ENCODE data around the gene ALK.

The ALK gene

DNA sequence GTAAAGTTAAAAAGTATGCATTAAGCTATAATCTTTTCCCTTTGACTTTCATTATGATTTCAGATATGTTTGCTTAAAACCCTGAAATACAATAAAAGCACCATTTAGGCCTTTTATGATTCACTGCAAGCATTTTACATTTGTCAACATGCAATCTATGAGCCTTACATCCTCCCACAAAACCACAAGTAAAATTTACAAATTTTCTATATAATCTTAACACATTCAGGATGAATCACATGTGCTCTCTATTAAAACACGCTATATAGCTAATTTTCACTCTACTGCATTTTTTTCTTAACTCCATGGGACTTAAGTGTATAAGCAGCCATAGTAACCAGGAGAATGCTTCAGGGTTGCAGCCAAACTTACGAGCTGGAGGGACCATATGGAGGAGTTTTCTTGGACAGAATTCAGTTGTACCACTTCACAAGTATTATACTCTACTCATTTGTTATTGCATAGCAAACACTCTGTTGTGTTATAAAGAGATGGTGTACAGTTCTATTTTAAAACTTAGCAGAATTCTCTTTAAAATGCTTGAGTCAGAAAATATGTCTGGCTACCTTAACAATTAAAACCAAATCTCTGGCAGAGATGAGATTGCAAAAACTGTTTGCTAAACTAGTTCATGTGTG is 293.2 kb downstream of the ALK start:
- H3K27ac ChIP-seq: no peak overlapping the region
- TF ChIP-seq, protein P1, sequence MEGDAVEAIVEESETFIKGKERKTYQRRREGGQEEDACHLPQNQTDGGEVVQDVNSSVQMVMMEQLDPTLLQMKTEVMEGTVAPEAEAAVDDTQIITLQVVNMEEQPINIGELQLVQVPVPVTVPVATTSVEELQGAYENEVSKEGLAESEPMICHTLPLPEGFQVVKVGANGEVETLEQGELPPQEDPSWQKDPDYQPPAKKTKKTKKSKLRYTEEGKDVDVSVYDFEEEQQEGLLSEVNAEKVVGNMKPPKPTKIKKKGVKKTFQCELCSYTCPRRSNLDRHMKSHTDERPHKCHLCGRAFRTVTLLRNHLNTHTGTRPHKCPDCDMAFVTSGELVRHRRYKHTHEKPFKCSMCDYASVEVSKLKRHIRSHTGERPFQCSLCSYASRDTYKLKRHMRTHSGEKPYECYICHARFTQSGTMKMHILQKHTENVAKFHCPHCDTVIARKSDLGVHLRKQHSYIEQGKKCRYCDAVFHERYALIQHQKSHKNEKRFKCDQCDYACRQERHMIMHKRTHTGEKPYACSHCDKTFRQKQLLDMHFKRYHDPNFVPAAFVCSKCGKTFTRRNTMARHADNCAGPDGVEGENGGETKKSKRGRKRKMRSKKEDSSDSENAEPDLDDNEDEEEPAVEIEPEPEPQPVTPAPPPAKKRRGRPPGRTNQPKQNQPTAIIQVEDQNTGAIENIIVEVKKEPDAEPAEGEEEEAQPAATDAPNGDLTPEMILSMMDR (conservative IDR thresholded peaks at IDR 0.05): no peak

DNA sequence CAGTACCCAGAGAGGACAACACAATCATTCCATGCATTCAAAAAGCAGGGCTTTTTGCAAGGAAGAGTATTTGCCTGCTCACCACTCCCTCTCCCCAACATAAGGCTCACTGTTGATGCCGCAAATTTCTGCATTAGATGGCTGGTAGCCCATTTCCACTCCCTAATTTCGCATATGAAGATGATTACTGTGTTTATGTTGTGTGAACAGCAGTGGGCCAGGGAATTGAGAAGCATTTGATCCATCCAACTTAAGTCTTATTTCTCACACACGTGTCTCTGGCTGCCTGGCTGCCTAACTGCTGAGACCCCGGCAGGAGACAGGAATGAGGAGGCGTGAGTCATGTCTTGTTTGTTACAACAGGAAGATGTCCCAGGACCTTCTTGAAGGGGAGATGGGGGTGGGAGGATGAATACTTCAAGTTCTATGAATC is 294.1 kb downstream of the ALK start:
- TF ChIP-seq, protein P1 (conservative IDR thresholded peaks at IDR 0.05): no peak
- H3K27ac ChIP-seq: no peak overlapping the region

DNA sequence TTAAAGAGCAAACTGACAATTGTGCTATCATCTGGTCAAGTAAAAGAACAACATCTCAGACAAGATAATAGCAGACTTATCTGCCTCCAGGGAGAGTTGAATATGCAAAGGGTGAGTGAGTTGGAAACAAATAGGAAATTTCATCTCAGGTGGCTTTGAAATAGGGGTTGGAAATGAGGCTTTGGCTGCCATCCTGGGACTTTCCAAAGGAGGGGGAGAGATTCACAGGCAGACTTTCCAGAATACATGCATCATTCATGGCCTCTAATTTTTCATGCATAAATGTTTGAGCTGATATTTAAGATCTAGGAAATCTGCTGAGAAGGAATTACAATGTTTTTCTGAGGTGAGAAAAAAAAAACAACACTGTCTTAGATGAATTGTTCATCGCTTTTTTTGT is 300.5 kb downstream of the ALK start:
- H3K27ac ChIP-seq: no peak overlapping the region
- TF ChIP-seq, protein P1 (conservative IDR thresholded peaks at IDR 0.05): no peak

DNA sequence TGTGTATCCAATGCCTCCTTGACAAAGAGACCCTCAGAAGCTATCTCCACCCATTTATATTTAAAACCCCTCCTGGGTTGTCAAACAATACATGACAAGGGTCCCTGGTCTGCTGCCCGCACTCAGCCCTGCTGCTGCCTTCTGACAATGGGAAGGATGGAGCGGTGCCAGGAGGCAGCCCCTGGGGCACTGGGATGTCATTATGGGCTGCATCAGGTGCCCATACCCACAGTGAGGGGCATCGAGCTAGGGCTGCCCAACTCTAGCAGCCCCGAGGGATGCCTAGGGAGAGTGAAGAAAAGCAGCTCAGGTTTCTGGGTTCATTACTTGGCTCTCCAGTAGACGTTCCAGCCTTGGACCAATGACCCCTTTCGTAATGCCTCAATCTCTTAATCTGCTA is 301.7 kb downstream of the ALK start:
- TF ChIP-seq, protein P1 (conservative IDR thresholded peaks at IDR 0.05): no peak
- no peak overlapping the region for H3K27ac ChIP-seq

DNA sequence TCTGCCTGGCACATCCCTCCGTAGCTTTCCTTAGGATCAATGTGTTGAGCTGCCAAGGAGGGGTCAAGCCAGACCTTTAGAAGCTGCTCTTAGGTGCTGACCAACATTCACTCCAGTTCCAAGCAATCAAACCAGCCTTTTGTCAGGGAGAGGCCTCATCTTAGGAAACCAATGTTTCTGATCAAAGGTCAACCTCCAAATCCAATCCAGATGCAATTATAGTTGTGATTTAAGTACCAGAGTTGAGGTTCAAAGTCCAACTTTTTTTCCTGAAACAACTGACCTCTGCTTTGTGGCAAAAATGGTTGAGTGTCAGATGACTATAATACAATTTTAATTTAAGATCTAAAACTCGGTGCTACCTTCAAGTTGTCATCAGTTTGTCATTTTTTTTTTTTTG is 303.4 kb downstream of the ALK start:
- TF ChIP-seq, protein P1 (conservative IDR thresholded peaks at IDR 0.05): no peak
- H3K27ac ChIP-seq: no peak overlapping the region

DNA sequence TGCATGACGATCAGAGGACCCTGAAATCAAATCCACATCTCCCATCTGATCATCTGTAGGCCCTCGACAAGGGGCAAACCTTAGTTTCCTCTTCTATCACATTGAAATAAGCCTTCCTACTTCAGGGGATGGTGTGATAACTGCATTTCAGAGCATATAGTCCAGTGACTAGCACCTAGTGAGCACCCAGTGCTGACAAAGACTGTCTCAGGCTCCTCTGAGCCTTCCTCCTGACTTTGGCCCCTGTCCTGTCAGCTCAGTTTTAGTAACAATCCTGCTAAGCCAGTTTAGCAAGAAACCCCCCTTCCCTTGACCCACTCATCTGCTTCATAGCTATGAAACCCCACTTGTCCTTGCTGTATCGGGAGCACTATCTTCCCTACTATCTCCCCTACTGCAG is 304.0 kb downstream of the ALK start:
- H3K27ac ChIP-seq: no peak overlapping the region
- TF ChIP-seq, protein P1 (conservative IDR thresholded peaks at IDR 0.05): no peak

DNA sequence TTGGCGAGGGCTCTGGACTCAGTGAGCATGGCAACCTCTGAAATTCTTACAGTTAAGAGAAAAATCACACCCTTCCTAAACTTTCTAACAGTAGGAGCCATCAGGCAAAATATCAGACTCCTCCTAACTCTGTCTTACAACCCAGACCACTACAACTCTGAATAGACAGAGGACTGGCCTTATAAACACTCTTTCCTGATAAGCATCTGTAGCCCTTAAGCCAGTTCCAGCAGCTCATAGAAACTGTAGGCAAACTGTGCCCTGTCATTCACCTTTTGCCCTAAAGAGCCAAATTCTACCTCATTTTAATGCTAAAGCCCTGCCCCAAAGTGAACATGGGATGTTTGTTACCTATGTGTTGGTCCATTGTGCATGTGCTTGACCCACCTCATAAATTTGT is 304.8 kb downstream of the ALK start:
- H3K27ac ChIP-seq: no peak overlapping the region
- TF ChIP-seq, protein P1 (conservative IDR thresholded peaks at IDR 0.05): no peak
